Left ventricle myocardium inferior (tissue), 1 donor: ENCODE data around the gene KCNK7. TPM values are rescaled to one million over a fixed set of nuclear protein-coding genes. Genes with fewer than 3 reads are reported as not detected.

Experiments
- DNase-seq: peaks from one replicate; pipeline ENCODE4 v3.0.0-alpha.2; 2020
- H3K27ac ChIP-seq: fragments of 200-600 bp; replicated peaks from 2 replicates; pipeline ENCODE4 v1.8.0; 2021
- H3K27me3 ChIP-seq: fragments of 200-600 bp; 2 replicates; pipeline ENCODE4 v1.8.0; 2021; ENCODE audit warnings: low read depth
- H3K36me3 ChIP-seq: fragments of 200-600 bp; 2 replicates; pipeline ENCODE4 v1.8.0; 2021
- H3K4me1 ChIP-seq: fragments of 200-600 bp; 2 replicates; pipeline ENCODE4 v1.8.0; 2021
- H3K4me3 ChIP-seq: fragments of 200-600 bp; 2 replicates; pipeline ENCODE4 v1.8.0; 2021; ENCODE audit warnings: mild to moderate bottlenecking, moderate library complexity
- H3K9me3 ChIP-seq: fragments of 200-600 bp; replicated peaks from 2 replicates; pipeline ENCODE4 v1.8.0; 2021
- intact Hi-C: fragments of 100-400 bp; cut with micrococcal nuclease; formaldehyde crosslinking; loops from one replicate; pipeline ENCODE4 v1.11.0; 2022
- total RNA-seq: library from RNA; stranded (reverse); fragmentation: NEBNext Ultra II Directional; extraction: Animal tissue kit (Norgen Biotek cat#: 25700); gene quantifications from one replicate; pipeline ENCODE4 v1.2.1, GENCODE V29; 2021
- TF ChIP-seq, protein P1 (sequence below): fragments of 200-600 bp; IDR thresholded peaks from 2 replicates; pipeline ENCODE4 v1.8.0; 2021; ENCODE audit warnings: antibody characterized with exemption, mild to moderate bottlenecking, borderline replicate concordance
- donor health status: DM: no; HTN: yes; CAD: no; lungs with severe emphysema.

The KCNK7 gene
- total RNA-seq, 1 donor from 2014 or later, result 0.85 TPM

DNA sequence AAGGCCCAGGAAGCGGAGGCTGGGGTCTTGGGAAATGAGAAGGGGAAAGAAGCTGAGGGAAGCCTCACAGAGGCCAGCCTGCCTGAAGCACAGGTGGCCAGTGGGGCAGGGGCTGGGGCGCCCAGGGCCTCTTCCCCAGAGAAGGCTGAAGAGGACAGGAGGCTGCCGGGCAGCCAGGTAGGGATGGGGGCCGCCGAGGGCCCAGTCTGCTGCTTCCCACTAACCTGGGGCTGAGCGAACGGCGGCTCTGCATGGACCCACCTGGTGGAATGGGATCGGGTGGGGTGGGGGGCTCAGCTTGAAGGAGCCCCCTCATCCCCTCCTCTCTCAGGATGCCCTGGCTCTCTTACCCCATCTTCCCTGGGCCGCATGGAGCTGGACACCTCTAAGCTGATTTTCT lies 12.0 kb downstream of the KCNK7 start:
- DNase-seq, result no peak
- Histone ChIP-seq H3K9me3 (no peaks in the 10 kb centered on the region), H3K4me3 (no peak overlapping the region), H3K4me1 (peaks cover 41% of the 10 kb centered on the region), H3K36me3 (peaks cover 48% of the 10 kb centered on the region), H3K27me3 (peaks cover 13% of the 10 kb centered on the region), H3K27ac (no peak overlapping the region)
- intact Hi-C loops, result no loop called here
- TF ChIP-seq, protein P1, sequence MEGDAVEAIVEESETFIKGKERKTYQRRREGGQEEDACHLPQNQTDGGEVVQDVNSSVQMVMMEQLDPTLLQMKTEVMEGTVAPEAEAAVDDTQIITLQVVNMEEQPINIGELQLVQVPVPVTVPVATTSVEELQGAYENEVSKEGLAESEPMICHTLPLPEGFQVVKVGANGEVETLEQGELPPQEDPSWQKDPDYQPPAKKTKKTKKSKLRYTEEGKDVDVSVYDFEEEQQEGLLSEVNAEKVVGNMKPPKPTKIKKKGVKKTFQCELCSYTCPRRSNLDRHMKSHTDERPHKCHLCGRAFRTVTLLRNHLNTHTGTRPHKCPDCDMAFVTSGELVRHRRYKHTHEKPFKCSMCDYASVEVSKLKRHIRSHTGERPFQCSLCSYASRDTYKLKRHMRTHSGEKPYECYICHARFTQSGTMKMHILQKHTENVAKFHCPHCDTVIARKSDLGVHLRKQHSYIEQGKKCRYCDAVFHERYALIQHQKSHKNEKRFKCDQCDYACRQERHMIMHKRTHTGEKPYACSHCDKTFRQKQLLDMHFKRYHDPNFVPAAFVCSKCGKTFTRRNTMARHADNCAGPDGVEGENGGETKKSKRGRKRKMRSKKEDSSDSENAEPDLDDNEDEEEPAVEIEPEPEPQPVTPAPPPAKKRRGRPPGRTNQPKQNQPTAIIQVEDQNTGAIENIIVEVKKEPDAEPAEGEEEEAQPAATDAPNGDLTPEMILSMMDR, result no peak

DNA sequence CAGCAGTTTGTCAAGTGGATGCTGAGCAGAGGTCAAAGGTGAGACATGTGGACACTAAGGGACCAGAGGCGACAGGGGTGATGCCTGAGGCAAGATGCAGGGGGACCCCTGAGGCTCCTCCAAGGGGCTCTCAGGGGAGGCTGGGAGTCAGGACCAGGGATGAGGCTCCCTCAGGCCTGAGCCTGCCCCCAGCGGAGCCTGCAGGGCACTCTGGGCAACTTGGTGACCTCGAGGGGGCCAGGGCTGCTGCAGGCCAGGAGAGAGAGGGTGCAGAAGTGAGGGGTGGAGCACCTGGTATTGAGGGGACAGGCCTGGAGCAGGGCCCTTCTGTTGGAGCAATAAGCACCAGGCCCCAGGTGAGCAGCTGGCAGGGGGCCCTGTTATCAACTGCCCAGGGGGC lies 13.7 kb downstream of the KCNK7 start:
- H3K9me3 ChIP-seq, result no peaks in the 10 kb centered on the region
- no peak for DNase-seq
- intact Hi-C loops, result no loop called here
- peaks cover 48% of the 10 kb centered on the region for H3K36me3 ChIP-seq
- peaks cover 41% of the 10 kb centered on the region for H3K4me1 ChIP-seq
- TF ChIP-seq, protein P1, result no peak
- H3K27me3 ChIP-seq, result peaks cover 13% of the 10 kb centered on the region
- no peak overlapping the region for H3K27ac ChIP-seq
- H3K4me3 ChIP-seq, result no peak overlapping the region

DNA sequence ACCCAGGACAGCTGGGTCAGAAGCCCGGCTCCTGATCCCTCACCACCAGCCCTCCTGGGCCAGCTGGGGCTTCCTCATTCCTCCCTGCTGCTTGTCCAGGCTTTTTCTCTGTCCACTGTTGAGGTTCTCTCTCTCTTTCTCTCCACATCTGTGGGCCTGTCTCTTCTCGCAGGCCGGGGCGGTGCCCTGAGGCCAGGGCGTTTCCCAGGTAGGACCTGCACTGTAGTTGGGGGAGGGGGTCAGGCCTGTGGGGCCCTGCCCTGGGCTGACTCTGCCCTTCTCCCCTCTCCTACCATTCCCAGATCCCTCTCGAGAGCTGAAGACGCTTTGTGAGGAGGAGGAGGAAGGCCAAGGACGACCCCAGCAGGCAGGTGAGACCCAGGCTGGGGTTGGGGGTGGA lies 14.8 kb downstream of the KCNK7 start:
- Histone ChIP-seq H3K36me3 (peaks cover 48% of the 10 kb centered on the region), H3K4me3 (no peak overlapping the region), H3K9me3 (no peaks in the 10 kb centered on the region), H3K27me3 (peaks cover 13% of the 10 kb centered on the region), H3K4me1 (peaks cover 39% of the 10 kb centered on the region), H3K27ac (no peak overlapping the region)
- TF ChIP-seq, protein P1, result no peak
- DNase-seq, result no peak
- intact Hi-C loops, result no loop called here

GRCh38 chr11:65580031-65580692 lies 15.4 kb downstream of the KCNK7 start:
- TF ChIP-seq, protein P1, result no peak
- Histone ChIP-seq H3K4me3 (no peak overlapping the region), H3K4me1 (peaks cover 40% of the 10 kb centered on the region), H3K27ac (no peak overlapping the region), H3K27me3 (peaks cover 11% of the 10 kb centered on the region), H3K36me3 (peaks cover 48% of the 10 kb centered on the region), H3K9me3 (no peaks in the 10 kb centered on the region)
- intact Hi-C loops, result no loop called here
- DNase-seq, result no peak

DNA sequence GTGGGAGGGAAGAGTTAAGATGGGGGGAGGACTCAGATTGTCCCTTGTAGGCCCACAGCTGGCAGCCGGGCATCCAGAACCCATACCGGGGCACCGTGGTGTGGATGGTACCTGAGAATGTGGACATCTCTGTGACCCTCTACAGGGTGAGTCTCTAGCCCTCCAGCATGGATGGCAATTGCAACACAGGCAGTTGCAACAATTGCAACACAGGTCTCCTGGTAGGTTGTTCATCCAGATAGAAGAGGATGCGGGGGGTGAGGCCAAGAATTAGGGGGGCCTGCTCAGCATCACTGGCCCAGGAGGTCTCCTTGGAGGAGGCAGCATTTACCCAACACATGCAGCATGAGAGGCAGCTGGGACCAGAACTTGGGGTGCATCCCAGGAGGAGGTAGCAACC lies 16.3 kb downstream of the KCNK7 start:
- Histone ChIP-seq H3K4me3 (no peak overlapping the region), H3K9me3 (no peaks in the 10 kb centered on the region), H3K36me3 (peaks cover 42% of the 10 kb centered on the region), H3K27ac (no peak overlapping the region), H3K27me3 (peaks cover 3% of the 10 kb centered on the region), H3K4me1 (peaks cover 44% of the 10 kb centered on the region)
- intact Hi-C loops, result no loop called here
- TF ChIP-seq, protein P1, result no peak
- DNase-seq, result no peak
